NCI-H446 treated with DMSO at 0.1 percent for 48 hours (cell line): ENCODE results near the gene C20orf173.

Experiments
- DNase-seq: peaks from one replicate; lab custom pipeline; 2025; lab: John Stamatoyannopoulos, UW

C20orf173 gene

DNA sequence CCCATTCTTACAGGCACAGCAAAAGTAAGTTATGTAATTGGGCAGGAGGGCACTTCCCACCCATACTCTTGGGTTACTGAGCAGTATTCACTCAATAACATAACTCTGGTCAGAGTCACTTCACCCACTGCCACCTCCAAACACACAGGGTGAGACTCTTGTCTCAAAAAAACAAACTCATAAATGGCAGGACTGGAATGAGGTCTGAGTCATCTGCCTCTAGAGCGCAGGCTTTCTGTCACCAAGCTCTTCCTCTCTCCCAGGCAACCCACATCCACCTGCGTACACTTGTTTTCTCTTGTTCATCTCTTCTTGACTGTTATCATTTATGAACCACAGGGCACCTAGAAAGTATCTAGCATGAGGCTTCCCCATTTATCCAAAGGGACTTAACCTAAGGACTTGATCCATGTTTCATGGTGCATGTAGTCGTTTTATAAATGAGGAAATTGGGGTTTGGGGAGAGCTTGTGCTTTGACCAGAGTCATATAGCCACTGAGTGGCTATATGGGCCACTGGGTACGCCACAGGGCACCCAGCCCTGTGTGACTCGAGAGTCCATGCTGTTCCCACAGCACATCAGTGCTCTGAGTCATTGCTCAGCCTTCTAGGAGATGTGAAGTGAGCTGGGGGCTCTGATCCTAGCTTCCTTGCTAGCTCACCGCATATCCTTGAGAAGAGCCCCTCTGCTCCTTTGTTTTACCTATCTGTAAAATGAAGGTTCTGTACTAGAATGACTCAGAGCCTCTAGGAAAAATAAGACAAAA, 22.4 kb downstream of the C20orf173 start:
- DNase-seq, result no peak

DNA sequence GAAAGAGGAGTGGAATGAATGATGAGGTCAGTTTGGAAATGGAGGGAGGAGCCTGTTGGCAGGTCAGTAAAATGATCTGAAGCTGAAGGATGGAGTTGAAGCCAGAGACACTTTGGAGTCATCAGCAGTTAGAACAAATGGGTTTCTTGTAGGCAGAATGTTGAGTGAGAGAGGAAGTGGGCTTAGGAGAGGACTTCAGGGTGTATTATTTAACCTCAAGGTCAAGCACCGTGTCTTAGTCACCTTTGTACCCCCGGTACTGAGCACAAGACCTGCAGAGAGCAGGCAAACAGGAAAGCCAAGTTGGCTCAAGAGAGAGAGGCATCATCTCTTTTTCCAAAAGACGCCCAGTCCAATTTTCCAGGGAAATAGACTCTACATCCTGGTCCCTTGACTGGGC, 23.3 kb downstream of the C20orf173 start:
- DNase-seq, result no peak

GRCh38 chr20:35504751-35505150, 24.7 kb downstream of the C20orf173 start:
- DNase-seq, result no peak

DNA sequence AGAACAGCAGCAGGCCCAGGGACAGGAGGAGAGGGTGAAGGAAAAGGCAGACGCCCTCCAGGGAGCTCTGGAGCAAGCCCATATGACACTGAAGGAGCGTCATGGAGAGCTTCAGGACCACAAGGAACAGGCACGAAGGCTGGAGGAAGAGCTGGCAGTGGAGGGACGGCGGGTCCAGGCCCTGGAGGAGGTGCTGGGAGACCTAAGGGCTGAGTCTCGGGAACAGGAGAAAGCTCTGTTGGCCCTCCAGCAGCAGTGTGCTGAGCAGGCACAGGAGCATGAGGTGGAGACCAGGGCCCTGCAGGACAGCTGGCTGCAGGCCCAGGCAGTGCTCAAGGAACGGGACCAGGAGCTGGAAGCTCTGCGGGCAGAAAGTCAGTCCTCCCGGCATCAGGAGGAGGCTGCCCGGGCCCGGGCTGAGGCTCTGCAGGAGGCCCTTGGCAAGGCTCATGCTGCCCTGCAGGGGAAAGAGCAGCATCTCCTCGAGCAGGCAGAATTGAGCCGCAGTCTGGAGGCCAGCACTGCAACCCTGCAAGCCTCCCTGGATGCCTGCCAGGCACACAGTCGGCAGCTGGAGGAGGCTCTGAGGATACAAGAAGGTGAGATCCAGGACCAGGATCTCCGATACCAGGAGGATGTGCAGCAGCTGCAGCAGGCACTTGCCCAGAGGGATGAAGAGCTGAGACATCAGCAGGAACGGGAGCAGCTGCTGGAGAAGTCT, 25.5 kb downstream of the C20orf173 start:
- peak; percentile 94 for DNase-seq

- DNase-seq, result no peak
Measured at GRCh38 chr20:35503281-35503680, 26.2 kb downstream of the C20orf173 start.

DNA sequence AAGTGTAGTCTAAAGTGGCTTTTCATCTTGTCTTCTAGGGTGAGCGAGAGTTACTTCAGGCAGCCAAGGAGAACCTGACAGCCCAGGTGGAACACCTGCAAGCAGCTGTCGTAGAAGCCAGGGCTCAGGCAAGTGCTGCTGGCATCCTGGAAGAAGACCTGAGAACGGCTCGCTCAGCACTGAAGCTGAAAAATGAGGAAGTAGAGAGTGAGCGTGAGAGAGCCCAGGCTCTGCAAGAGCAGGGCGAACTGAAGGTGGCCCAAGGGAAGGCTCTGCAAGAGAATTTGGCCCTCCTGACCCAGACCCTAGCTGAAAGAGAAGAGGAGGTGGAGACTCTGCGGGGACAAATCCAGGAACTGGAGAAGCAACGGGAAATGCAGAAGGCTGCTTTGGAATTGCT, 27.1 kb downstream of the C20orf173 start:
- no peak for DNase-seq

GRCh38 chr20:35499271-35499670, 30.2 kb downstream of the C20orf173 start:
- DNase-seq, result no peak

DNA sequence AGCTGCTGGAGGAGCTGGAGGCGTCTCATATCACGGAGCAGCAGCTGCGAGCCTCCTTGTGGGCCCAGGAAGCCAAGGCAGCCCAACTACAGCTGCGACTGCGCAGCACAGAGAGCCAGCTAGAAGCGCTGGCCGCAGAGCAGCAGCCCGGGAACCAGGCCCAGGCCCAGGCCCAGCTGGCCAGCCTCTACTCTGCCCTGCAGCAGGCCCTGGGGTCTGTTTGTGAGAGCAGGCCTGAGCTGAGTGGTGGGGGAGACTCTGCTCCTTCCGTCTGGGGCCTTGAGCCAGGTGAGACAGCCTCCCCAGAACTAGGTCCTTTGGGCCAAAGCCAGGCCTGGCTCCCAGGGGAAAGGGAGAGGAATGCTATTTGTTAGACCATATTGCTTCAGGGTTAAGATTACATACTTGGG, 31.7 kb downstream of the C20orf173 start:
- peak; percentile 51 for DNase-seq

- DNase-seq, result no peak
Measured at GRCh38 chr20:35497320-35497719, 32.1 kb downstream of the C20orf173 start.

GRCh38 chr20:35496481-35496880, 33.0 kb downstream of the C20orf173 start:
- DNase-seq, result no peak

DNA sequence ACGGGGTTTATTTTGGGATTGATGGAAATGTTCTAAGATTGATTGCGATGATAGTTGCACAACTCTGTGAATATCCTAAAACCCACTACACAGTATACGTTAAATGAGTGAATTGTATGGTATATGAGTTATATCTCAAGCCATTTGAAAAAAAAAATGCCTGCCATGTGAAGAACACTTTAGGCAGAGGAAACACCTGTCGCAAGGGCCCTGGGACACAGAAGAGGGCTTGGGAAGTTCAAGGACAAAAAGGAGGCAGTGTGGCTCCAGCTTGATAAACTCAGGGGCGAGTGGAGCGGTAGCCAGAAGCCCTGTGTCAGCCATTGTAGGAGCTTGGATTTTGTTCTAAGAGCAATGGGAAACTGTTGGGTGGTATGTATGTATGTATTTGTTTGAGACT, 37.1 kb downstream of the C20orf173 start:
- DNase-seq, result no peak

DNA sequence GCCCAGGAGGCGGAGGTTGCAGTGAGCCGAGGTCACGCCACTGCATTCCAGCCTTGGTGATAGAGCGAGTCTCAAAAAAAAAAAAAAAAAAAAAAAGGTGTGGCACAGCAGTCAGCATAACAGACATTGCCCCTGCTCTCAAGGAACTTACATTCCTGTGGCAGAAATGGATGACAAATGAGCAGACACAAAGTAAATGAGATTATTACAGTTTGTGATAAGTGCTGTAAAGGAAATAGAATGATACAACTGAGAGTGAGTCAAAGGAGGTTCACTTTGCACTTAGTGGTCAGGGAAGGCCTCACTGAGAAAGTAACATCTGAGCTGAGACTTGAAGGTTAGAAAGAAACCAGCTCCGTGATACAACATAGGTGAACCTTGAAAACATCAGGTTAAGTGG, 37.6 kb downstream of the C20orf173 start:
- DNase-seq, result no peak

- no peak for DNase-seq
Measured at GRCh38 chr20:35490736-35491181, 38.7 kb downstream of the C20orf173 start.

GRCh38 chr20:35489717-35490116, 39.7 kb downstream of the C20orf173 start:
- DNase-seq, result no peak

- no peak for DNase-seq
Measured at GRCh38 chr20:35487479-35487878, 42.0 kb downstream of the C20orf173 start.

- DNase-seq, result no peak
Measured at GRCh38 chr20:35479798-35480197, 49.7 kb downstream of the C20orf173 start.

- DNase-seq, result no peak
Measured at GRCh38 chr20:35478804-35479472, 50.5 kb downstream of the C20orf173 start.
